ENCODE data around the gene BDH1. TPM values are rescaled to one million over a fixed set of nuclear protein-coding genes. Genes with fewer than 3 reads are reported as not detected.

BDH1 gene
- polyA plus RNA-seq, 1 donor from 2014 or later, result 12.9 TPM

DNA sequence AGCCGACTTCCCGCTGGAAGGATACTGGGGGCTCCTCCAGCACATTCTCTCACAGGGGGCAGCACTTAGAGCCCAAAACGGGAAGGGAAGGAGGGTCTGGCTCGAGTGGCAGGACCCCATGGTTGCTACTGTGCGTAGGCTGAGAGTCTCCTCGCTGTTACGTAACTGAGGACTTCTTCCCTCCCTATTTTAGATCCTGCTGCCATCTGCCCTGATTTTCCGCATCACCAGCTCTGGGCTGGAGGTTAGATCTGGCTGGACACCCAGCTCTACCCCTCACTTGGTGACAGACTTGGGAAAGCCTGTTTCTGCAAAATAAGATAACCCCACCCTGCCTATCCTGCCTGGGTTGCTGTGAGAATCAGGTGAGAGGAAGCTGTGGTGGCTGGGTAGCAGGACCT lies 47.7 kb downstream of the BDH1 start:
- Histone ChIP-seq H3K4me3 (ENCODE audit: low read length) (no peak overlapping the region), H3K9ac (ENCODE audit: low read length) (no peak overlapping the region), H3K27me3 (ENCODE audit: insufficient read depth, low read depth, low read length) (no peaks in the 10 kb centered on the region), H3F3A (ENCODE audit: insufficient read depth, low read length, poor library complexity, severe bottlenecking) (no peaks in the 10 kb centered on the region), H4K20me1 (ENCODE audit: insufficient read depth) (no peaks in the 10 kb centered on the region), H3K27ac (ENCODE audit: low read length) (no peak overlapping the region), H3K9me3 (ENCODE audit: low read length) (no peaks in the 10 kb centered on the region), H3K9me2 (ENCODE audit: insufficient read depth, low read length) (no peaks in the 10 kb centered on the region), H3K4me2 (ENCODE audit: low read length) (no peak overlapping the region), H2AFZ (ENCODE audit: low read depth, low read length) (no peak overlapping the region), H3K36me3 (ENCODE audit: insufficient read depth, low read length) (no peaks in the 10 kb centered on the region), H3K79me2 (replicated peaks; ENCODE audit: insufficient read depth, low read length) (no peaks in the 10 kb centered on the region)
- TF ChIP-seq, protein P1, sequence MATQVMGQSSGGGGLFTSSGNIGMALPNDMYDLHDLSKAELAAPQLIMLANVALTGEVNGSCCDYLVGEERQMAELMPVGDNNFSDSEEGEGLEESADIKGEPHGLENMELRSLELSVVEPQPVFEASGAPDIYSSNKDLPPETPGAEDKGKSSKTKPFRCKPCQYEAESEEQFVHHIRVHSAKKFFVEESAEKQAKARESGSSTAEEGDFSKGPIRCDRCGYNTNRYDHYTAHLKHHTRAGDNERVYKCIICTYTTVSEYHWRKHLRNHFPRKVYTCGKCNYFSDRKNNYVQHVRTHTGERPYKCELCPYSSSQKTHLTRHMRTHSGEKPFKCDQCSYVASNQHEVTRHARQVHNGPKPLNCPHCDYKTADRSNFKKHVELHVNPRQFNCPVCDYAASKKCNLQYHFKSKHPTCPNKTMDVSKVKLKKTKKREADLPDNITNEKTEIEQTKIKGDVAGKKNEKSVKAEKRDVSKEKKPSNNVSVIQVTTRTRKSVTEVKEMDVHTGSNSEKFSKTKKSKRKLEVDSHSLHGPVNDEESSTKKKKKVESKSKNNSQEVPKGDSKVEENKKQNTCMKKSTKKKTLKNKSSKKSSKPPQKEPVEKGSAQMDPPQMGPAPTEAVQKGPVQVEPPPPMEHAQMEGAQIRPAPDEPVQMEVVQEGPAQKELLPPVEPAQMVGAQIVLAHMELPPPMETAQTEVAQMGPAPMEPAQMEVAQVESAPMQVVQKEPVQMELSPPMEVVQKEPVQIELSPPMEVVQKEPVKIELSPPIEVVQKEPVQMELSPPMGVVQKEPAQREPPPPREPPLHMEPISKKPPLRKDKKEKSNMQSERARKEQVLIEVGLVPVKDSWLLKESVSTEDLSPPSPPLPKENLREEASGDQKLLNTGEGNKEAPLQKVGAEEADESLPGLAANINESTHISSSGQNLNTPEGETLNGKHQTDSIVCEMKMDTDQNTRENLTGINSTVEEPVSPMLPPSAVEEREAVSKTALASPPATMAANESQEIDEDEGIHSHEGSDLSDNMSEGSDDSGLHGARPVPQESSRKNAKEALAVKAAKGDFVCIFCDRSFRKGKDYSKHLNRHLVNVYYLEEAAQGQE (IDR thresholded peaks at IDR 0.05; ENCODE audit: borderline replicate concordance), result no peak
- TF ChIP-seq EP300 (conservative IDR thresholded peaks at IDR 0.05; ENCODE audit: poor library complexity, severe bottlenecking) (no peak), RAD21 (conservative IDR thresholded peaks at IDR 0.05) (no peak), SMC3 (conservative IDR thresholded peaks at IDR 0.05; ENCODE audit: poor library complexity) (no peak), EZH2 (IDR thresholded peaks at IDR 0.05; ENCODE audit: borderline replicate concordance, insufficient read depth, low read length, poor library complexity, severe bottlenecking) (no peak), TAF1 (IDR thresholded peaks at IDR 0.05; ENCODE audit: low read depth) (no peak), MXI1 (conservative IDR thresholded peaks at IDR 0.05; ENCODE audit: poor library complexity, severe bottlenecking) (no peak), POLR2AphosphoS5 (IDR thresholded peaks at IDR 0.05) (no peak)

DNA sequence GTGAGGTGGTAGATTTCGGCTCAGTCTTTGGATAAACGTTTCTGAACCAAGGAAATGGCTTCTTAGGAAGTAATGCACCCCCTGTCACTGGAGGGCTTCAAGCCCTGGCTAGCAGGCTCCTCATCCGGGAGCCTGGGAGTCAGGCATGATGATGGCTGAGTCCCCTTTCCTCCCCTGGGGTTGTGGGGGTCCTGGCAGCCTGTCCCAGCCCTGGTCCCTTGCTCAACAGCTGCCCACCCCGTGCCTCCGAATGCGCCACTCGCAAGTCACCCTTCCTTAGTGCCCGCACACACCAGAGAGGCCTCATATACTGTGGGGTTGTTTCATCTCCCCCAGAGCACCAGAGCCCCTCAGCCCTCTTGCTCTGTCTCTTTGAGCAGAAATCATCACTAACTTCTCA lies 48.2 kb downstream of the BDH1 start:
- Histone ChIP-seq H3F3A (ENCODE audit: insufficient read depth, low read length, poor library complexity, severe bottlenecking) (no peaks in the 10 kb centered on the region), H3K4me3 (ENCODE audit: low read length) (no peak overlapping the region), H4K20me1 (ENCODE audit: insufficient read depth) (no peaks in the 10 kb centered on the region), H3K9me2 (ENCODE audit: insufficient read depth, low read length) (no peaks in the 10 kb centered on the region), H3K27ac (ENCODE audit: low read length) (no peak overlapping the region), H3K9ac (ENCODE audit: low read length) (no peak overlapping the region), H3K9me3 (ENCODE audit: low read length) (no peaks in the 10 kb centered on the region), H3K79me2 (replicated peaks; ENCODE audit: insufficient read depth, low read length) (no peaks in the 10 kb centered on the region), H2AFZ (ENCODE audit: low read depth, low read length) (no peak overlapping the region), H3K36me3 (ENCODE audit: insufficient read depth, low read length) (no peaks in the 10 kb centered on the region), H3K4me2 (ENCODE audit: low read length) (no peak overlapping the region), H3K27me3 (ENCODE audit: insufficient read depth, low read depth, low read length) (no peaks in the 10 kb centered on the region)
- TF ChIP-seq POLR2AphosphoS5 (IDR thresholded peaks at IDR 0.05), result no peak
- TF ChIP-seq, protein P1 (IDR thresholded peaks at IDR 0.05; ENCODE audit: borderline replicate concordance), result no peak
- no peak for TF ChIP-seq EZH2 (IDR thresholded peaks at IDR 0.05; ENCODE audit: borderline replicate concordance, insufficient read depth, low read length, poor library complexity, severe bottlenecking)
- TF ChIP-seq TAF1 (IDR thresholded peaks at IDR 0.05; ENCODE audit: low read depth), result no peak
- no peak for TF ChIP-seq SMC3 (conservative IDR thresholded peaks at IDR 0.05; ENCODE audit: poor library complexity)
- no peak for TF ChIP-seq EP300 (conservative IDR thresholded peaks at IDR 0.05; ENCODE audit: poor library complexity, severe bottlenecking)
- TF ChIP-seq RAD21 (conservative IDR thresholded peaks at IDR 0.05), result no peak
- TF ChIP-seq, protein P2, sequence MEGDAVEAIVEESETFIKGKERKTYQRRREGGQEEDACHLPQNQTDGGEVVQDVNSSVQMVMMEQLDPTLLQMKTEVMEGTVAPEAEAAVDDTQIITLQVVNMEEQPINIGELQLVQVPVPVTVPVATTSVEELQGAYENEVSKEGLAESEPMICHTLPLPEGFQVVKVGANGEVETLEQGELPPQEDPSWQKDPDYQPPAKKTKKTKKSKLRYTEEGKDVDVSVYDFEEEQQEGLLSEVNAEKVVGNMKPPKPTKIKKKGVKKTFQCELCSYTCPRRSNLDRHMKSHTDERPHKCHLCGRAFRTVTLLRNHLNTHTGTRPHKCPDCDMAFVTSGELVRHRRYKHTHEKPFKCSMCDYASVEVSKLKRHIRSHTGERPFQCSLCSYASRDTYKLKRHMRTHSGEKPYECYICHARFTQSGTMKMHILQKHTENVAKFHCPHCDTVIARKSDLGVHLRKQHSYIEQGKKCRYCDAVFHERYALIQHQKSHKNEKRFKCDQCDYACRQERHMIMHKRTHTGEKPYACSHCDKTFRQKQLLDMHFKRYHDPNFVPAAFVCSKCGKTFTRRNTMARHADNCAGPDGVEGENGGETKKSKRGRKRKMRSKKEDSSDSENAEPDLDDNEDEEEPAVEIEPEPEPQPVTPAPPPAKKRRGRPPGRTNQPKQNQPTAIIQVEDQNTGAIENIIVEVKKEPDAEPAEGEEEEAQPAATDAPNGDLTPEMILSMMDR (IDR thresholded peaks at IDR 0.05; ENCODE audit: poor library complexity, severe bottlenecking), result no peak
- no peak for TF ChIP-seq MXI1 (conservative IDR thresholded peaks at IDR 0.05; ENCODE audit: poor library complexity, severe bottlenecking)
